ENCODE data around the gene SERPINA10. TPM values are rescaled to one million over a fixed set of nuclear protein-coding genes. Genes with fewer than 3 reads are reported as not detected.

The SERPINA10 gene
- total and polyA plus RNA-seq, 2 of the 13 experiments (the other 11 are each of a cell fraction or from before 2014, with no cell fraction given) = 20.1 to 20.2 TPM

GRCh38 chr14:94292872-94293577, at the start of gene SERPINA10 (continued):
- TF ChIP-seq TARDBP (CRISPR knock-in tag; IDR thresholded peaks at IDR 0.05) = peak; percentile 89
- TF ChIP-seq LRRFIP1 (CRISPR knock-in tag; conservative IDR thresholded peaks at IDR 0.05) = no peak
- TF ChIP-seq HBP1 (CRISPR knock-in tag; IDR thresholded peaks at IDR 0.05; ENCODE audit: low read depth) = peak; percentile 29; the same call in 1 of the 2 replicates
- peak; percentile 77 for TF ChIP-seq ZMYM4 (CRISPR knock-in tag; IDR thresholded peaks at IDR 0.05)
- TF ChIP-seq ZNF782 (CRISPR knock-in tag; IDR thresholded peaks at IDR 0.05; ENCODE audit: borderline replicate concordance) = peak; percentile 63; the same call in 1 of the 2 replicates
- TF ChIP-seq STAG1 (CRISPR knock-in tag; IDR thresholded peaks at IDR 0.05) = peak; percentile 8; the same call in 1 of the 2 replicates
- TF ChIP-seq ZNF619 (CRISPR knock-in tag; IDR thresholded peaks at IDR 0.05) = 0 out of 2 replicates have a peak, but pooled peaks have one; percentile 81
- TF ChIP-seq BATF2 (CRISPR knock-in tag; IDR thresholded peaks at IDR 0.05) = no peak
- TF ChIP-seq HMGXB3 (CRISPR knock-in tag; IDR thresholded peaks at IDR 0.05; ENCODE audit: borderline replicate concordance) = peak; percentile 80; the same call in 1 of the 2 replicates
- no peak for TF ChIP-seq PLRG1 (conservative IDR thresholded peaks at IDR 0.05)
- no peak for TF ChIP-seq RBM39 (IDR thresholded peaks at IDR 0.05; ENCODE audit: low read depth, low read length, poor library complexity, severe bottlenecking)
- no peak for TF ChIP-seq ZNF629 (CRISPR knock-in tag; conservative IDR thresholded peaks at IDR 0.05)
- no peak; the same call in 1 of the 2 replicates for TF ChIP-seq CCDC6 (CRISPR knock-in tag; IDR thresholded peaks at IDR 0.05)
- TF ChIP-seq EZH2 (conservative IDR thresholded peaks at IDR 0.05; ENCODE audit: low read depth, low read length) = no peak
- TF ChIP-seq ZNF225 (CRISPR knock-in tag; IDR thresholded peaks at IDR 0.05) = no peak; the same call in 1 of the 2 replicates
- no peak for TF ChIP-seq ARNT2 (CRISPR knock-in tag; IDR thresholded peaks at IDR 0.05; ENCODE audit: low read depth)
- TF ChIP-seq ZNF503 (CRISPR knock-in tag; IDR thresholded peaks at IDR 0.05) = peak; percentile 77; the same call in 1 of the 2 replicates

Data from HepG2 (cell line).